Ovary (tissue), 9 donors: ENCODE results near the gene OSBPL8. TPM values are rescaled to one million over a fixed set of nuclear protein-coding genes. Genes with fewer than 3 reads are reported as not detected.

Source experiments
- DNase-seq, 5 donors: peaks; one replicate each; pipeline ENCODE4 v3.0.0-alpha.2; 2019 to 2020
- H3K27ac ChIP-seq, 2 donors: fragments of 200-600 bp; one replicate each; pipeline versions ENCODE4 v1.5.1 to v1.8.0; 2019 to 2022
- H3K27me3 ChIP-seq: fragments of 200-600 bp; one replicate; pipeline ENCODE4 v1.8.0; 2022
- H3K36me3 ChIP-seq: fragments of 200-600 bp; sonication (generic); one replicate; pipeline ENCODE4 v1.5.1; 2019
- H3K4me1 ChIP-seq: one replicate; pipeline ENCODE4 v1.8.1; 2013; ENCODE audit warnings: mild to moderate bottlenecking, moderate library complexity; ENCODE audit not compliant: insufficient read depth
- H3K4me3 ChIP-seq: fragments of 200-600 bp; sonication (generic); one replicate; pipeline ENCODE4 v1.5.1; 2017
- H3K9me3 ChIP-seq, 2 donors: fragments of 200-600 bp in 1 of 2; sonication (generic) in 1 of 2; one replicate each; pipeline versions ENCODE4 v1.5.1 to v1.8.1; 2013 to 2019; ENCODE audit warnings: mild to moderate bottlenecking in 1 of 2, moderate library complexity in 1 of 2
- EP300 ChIP-seq: sonication (generic); formaldehyde crosslinking; IDR thresholded peaks from one replicate; pipeline ENCODE4 v1.6.1; 2017; ENCODE audit warnings: antibody characterized with exemption
- POLR2A ChIP-seq: fragments of 450-650 bp; IDR thresholded peaks from one replicate; pipeline ENCODE4 v1.6.1; 2017; ENCODE audit warnings: antibody characterized with exemption, mild to moderate bottlenecking, moderate library complexity
- WGBS, 3 donors: extraction: QIAGEN DNeasy Blood & Tissue Kit in 1 of 3; methylation state at CpG; one replicate each; pipeline versions ENCODE4 v1.1.5 to v1.1.7; 2013 to 2017; 5-methylcytosine and 5-hydroxymethylcytosine counted together
- intact Hi-C, 4 donors: fragments of 100-400 bp; cut with DNase I; formaldehyde crosslinking; loops; one replicate each; pipeline versions ENCODE4 v1.11.0 to v1.15.1; 2022 to 2023
- polyA plus RNA-seq, 2 donors: library from polyadenylated mRNA; stranded (reverse); fragments of 200-250 nt in 1 of 2; fragments of 350-450 nt in 1 of 2; fragmentation: Illumina TruSeq in 1 of 2; extraction: RNeasy Lipid Tissue Mini Kit (QIAGEN cat#74804) in 1 of 2; gene quantifications; one replicate each; pipeline ENCODE4 v1.2.3, GENCODE V29; 2013 to 2014
- total RNA-seq, 7 donors: library from RNA; depleted of rRNA in 2 of 7; stranded (reverse); fragments of >200 nt in 2 of 7; fragmentation: NEBNext Ultra II Directional in 3 of 7; extraction: Animal tissue kit (Norgen Biotek cat#: 25700) in 3 of 7; gene quantifications; one replicate each; pipeline versions ENCODE4 v1.1.0 to v1.2.4, GENCODE V29; 2016 to 2023
- TF ChIP-seq, protein P1 (sequence below), 3 donors: fragments of 450-650 bp in 2 of 3; fragments of 200-600 bp in 1 of 3; IDR thresholded peaks; one replicate each; pipeline versions ENCODE4 v1.5.1 to v1.8.0; 2016 to 2022; ENCODE audit warnings: antibody characterized with exemption in 3 of 3, mild to moderate bottlenecking in 1 of 3
- donor health status: DM: no; HTN: no; CAD: no; lungs with moderate emphysema.
- donor health status: DM: no; HTN: no; CAD: no.
- donor health status: Bipolar disorder and iron deficiency.
- donor health status: DM: yes; HTN: yes; CAD: no.
- donor health status: DM: no; HTN: no; CAD: no.
- donor health status: DM: yes; HTN: yes; CAD: no.

Gene OSBPL8
- total and polyA plus RNA-seq, 9 donors, result 12.5 to 63.0 (median 56.9) TPM

GRCh38 chr12:76532520-76532919 is 27.1 kb downstream of the OSBPL8 start:
- TF ChIP-seq, protein P1, sequence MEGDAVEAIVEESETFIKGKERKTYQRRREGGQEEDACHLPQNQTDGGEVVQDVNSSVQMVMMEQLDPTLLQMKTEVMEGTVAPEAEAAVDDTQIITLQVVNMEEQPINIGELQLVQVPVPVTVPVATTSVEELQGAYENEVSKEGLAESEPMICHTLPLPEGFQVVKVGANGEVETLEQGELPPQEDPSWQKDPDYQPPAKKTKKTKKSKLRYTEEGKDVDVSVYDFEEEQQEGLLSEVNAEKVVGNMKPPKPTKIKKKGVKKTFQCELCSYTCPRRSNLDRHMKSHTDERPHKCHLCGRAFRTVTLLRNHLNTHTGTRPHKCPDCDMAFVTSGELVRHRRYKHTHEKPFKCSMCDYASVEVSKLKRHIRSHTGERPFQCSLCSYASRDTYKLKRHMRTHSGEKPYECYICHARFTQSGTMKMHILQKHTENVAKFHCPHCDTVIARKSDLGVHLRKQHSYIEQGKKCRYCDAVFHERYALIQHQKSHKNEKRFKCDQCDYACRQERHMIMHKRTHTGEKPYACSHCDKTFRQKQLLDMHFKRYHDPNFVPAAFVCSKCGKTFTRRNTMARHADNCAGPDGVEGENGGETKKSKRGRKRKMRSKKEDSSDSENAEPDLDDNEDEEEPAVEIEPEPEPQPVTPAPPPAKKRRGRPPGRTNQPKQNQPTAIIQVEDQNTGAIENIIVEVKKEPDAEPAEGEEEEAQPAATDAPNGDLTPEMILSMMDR (IDR thresholded peaks at IDR 0.05), result no peak
- TF ChIP-seq EP300, result no peak
- no peak for TF ChIP-seq POLR2A
- no peaks in the 10 kb centered on the region for H3K9me3 ChIP-seq
- H3K27ac ChIP-seq, result no peak overlapping the region
- no peaks in the 10 kb centered on the region for H3K27me3 ChIP-seq
- no peak overlapping the region for H3K4me3 ChIP-seq
- 93 to 95% (median 94%) methylated on average over 4 of the region's 4 CpGs for WGBS, 3 donors
- peaks cover 3% of the 10 kb centered on the region for H3K4me1 ChIP-seq
- intact Hi-C loops, result loop anchor here in 1 of 4 donors (5.0 kb wide), 1 partner anchor 1515 kb away; no protein-coding TSS in a partner anchor
- no peaks in the 10 kb centered on the region for H3K36me3 ChIP-seq
- DNase-seq, result no peak

DNA sequence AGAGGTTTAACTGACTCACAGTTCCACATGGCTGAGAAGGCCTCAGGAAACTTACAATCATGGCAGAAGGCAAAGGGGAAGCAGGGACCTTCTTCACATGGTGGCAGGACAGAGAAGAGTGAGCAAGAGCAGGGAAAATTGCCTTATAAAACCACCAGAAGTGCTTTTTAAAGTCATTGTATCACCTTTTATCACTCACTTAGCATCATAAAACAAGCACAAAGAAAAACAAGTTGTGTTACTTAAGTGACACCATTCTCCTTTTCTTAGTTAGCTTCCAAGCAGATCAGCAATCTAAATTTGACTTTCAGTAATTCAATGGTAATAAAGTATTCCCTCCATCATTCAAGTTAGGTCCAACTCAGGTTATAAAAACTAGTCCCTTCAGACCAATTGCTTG is 28.5 kb downstream of the OSBPL8 start:
- intact Hi-C loops, result loop anchor here in 1 of 4 donors (5.0 kb wide), 1 partner anchor 1516 kb away; no protein-coding TSS in a partner anchor
- Histone ChIP-seq H3K9me3 (no peaks in the 10 kb centered on the region), H3K27ac (no peak overlapping the region), H3K4me1 (peaks cover 3% of the 10 kb centered on the region), H3K27me3 (no peaks in the 10 kb centered on the region), H3K4me3 (no peak overlapping the region), H3K36me3 (no peaks in the 10 kb centered on the region)
- TF ChIP-seq, protein P1 (IDR thresholded peaks at IDR 0.05), result no peak
- TF ChIP-seq EP300 (no peak), POLR2A (no peak)
- DNase-seq, result no peak

DNA sequence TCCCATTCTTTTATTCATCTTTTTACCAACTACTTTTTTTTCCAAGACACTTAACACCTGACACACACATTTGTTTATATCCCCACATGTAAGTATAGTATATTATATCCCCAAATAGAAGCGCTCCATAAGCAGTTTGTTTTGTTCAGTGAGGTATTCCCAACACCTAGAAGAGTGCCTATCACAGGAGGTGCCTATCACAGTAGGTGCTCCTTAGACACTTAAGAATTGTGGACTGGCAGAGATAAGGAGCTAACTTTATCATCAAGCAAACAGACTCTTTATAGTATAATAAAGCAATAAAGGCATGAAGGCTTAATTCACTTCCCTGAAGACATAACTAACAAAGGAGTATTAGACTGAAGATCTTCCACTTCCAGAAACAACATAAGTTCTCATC is 29.1 kb downstream of the OSBPL8 start:
- DNase-seq, result no peak
- WGBS, 3 donors, result 98 to 100% (median 99%) methylated on average over 1 of the region's 1 CpG

DNA sequence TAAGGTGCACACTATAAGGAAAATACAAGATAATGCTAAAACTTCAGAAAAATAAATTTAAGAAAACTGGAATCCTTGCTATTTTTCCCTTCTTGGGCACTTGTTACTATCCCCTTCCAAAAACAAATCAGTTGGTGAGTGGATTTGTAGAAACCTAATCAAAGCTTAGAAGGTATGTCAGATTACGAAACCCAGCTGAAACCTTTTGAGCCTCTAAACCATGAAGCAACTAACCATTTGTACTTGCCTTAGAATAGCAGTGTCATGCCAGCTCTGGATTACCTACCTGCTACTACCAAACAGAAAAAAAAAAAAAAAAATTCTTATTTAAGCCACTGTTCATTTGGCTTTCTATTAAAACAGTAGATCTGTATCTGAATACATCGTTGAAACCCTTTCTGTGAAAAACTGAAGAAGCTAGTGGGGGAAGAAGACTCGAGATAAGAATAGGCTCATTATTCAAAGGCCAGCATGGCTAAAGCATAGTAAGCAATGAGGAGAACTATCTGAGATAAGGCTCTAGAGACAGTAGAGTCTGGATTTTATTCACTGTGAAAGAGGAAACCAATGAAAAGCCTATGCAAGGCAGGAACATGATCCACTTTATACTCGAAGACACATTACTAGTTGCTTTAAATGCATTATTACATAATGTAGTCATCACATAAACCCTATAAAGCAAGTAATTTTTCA is 30.2 kb downstream of the OSBPL8 start:
- Histone ChIP-seq H3K27ac (no peak overlapping the region), H3K27me3 (no peaks in the 10 kb centered on the region), H3K4me1 (peaks cover 3% of the 10 kb centered on the region), H3K4me3 (no peak overlapping the region), H3K36me3 (no peaks in the 10 kb centered on the region), H3K9me3 (no peaks in the 10 kb centered on the region)
- WGBS, 3 donors, result 53 to 67% (median 66%) methylated on average over 4 of the region's 4 CpGs
- TF ChIP-seq EP300 (no peak), POLR2A (no peak)
- TF ChIP-seq, protein P1 (IDR thresholded peaks at IDR 0.05), result no peak
- intact Hi-C loops, result no loop called here
- DNase-seq, result no peak

More for the DNA sequence above, 29.1 kb downstream of the OSBPL8 start:
- Histone ChIP-seq H3K4me1 (peaks cover 3% of the 10 kb centered on the region), H3K27ac (no peak overlapping the region), H3K9me3 (no peaks in the 10 kb centered on the region), H3K4me3 (no peak overlapping the region), H3K27me3 (no peaks in the 10 kb centered on the region), H3K36me3 (no peaks in the 10 kb centered on the region)
- TF ChIP-seq, protein P1 (IDR thresholded peaks at IDR 0.05), result no peak
- TF ChIP-seq EP300 (no peak), POLR2A (no peak)
- intact Hi-C loops, result loop anchor here in 1 of 4 donors (5.0 kb wide), 1 partner anchor 1517 kb away; no protein-coding TSS in a partner anchor
